Uterus (tissue), 2 donors: Measurements from ENCODE around the gene MAP3K4.

ENCODE experiments used
- CTCF ChIP-seq, 4 experiments: fragments of 200-600 bp in 2 of 4; fragments of 450-650 bp in 2 of 4; sonication (generic) in 2 of 4; IDR thresholded peaks; one replicate each; pipeline ENCODE4 v1.5.1; 2016 to 2019; ENCODE audit warnings: antibody characterized with exemption in 4 of 4, mild to moderate bottlenecking in 2 of 4, moderate library complexity in 1 of 4
- POLR2A ChIP-seq, 2 donors: fragments of 450-650 bp; IDR thresholded peaks; one replicate each; pipeline ENCODE4 v1.6.1; 2016; ENCODE audit warnings: antibody characterized with exemption in 2 of 2, mild to moderate bottlenecking in 1 of 2, moderate library complexity in 1 of 2

- no peak for TF ChIP-seq CTCF (IDR thresholded peaks at IDR 0.05)
- no peak for TF ChIP-seq POLR2A (IDR thresholded peaks at IDR 0.05)
These were observed 175.1 kb downstream of the MAP3K4 start for GRCh38 chr6:161166677-161167076.
